Activated CD4-positive, CD25-positive, alpha-beta regulatory T cell (primary cell): ENCODE data around the gene ZIC4.
A peak's percentile ranks its signal among the peaks of the same experiment; 100 is the strongest.

Experiments used
- DNase-seq, 4 experiments: peaks; one replicate each; lab custom pipeline; 2025; lab: John Stamatoyannopoulos, UW

The ZIC4 gene

DNA sequence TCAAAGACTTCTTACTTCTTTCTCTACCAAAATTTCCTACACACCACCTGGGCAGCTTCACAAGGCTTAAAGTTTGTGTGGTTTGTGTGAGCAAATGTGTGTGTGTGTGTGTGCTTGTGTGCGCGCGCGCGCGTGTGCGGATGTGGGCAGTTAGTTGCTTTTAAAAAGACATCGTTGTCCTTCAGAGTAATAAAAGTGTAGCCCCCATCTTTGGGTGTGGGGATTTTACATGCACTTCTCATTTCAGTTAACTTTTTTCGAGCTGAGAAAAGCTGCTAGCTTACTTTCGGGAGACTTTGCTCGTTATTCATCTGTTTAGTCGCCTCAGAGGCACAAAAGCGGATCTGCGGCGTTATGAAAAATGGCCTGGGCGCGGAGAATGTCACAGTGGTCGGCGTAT is 36.0 kb downstream of the ZIC4 start:
- no peak for DNase-seq

- DNase-seq, result no peak
Measured at GRCh38 chr3:147369661-147370123, 36.7 kb downstream of the ZIC4 start.

GRCh38 chr3:147369231-147369630 is 37.1 kb downstream of the ZIC4 start:
- DNase-seq, result no peak

DNA sequence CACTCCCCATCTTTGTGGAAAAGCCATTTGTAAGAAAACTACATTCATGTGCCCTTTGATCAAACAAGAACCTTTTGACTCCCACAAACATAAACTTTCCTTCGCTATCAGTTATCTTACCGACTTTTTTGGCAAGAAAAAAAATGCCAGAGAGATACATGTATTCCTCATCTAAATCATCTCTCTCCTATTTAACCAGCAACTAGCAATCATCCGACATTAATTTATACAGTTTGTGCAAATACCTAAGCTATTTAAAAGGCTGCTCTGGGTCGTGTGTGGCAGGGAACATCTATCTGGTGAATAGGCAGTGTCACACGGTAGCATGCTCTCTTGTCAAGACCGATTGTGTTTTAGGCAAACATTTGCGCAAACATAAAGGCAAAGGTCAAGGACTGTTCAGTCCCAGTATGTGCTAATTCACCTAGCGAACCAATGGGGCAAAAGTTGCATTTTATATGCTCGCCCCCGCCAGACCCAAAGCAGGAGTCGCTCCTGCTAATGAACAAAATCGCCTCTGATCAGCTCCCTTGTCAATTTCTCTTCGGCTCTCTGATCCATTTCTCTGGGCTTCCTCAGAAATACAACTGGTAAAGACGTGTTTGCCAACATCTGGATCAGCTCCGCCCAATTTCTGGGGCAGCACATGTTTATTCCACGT is 37.7 kb downstream of the ZIC4 start:
- DNase-seq, result no peak

GRCh38 chr3:147368151-147368550 is 38.2 kb downstream of the ZIC4 start:
- no peak for DNase-seq

DNA sequence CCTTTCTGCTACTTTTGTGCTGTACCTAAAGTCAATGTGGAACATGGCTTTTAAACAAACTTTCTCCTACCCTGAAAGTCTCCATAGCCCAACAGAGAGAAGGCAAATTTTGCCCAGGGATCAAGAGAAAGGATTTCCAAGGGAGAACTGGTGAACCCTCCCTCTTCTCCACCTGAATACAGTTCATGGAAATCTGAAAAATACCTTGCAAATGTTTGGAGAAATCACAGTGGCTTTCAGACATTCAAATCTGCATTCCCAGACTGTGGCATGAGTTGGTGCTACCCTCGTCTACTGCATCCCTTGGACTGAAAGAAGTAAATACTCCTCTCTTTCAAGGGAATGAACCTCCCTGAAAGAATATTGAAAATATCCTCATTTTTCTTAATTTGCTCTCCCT is 38.7 kb downstream of the ZIC4 start:
- no peak for DNase-seq

- no peak for DNase-seq
Measured at GRCh38 chr3:147365196-147366115, 40.9 kb downstream of the ZIC4 start.

- no peak for DNase-seq
Measured at GRCh38 chr3:147364771-147365170, 41.6 kb downstream of the ZIC4 start.

DNA sequence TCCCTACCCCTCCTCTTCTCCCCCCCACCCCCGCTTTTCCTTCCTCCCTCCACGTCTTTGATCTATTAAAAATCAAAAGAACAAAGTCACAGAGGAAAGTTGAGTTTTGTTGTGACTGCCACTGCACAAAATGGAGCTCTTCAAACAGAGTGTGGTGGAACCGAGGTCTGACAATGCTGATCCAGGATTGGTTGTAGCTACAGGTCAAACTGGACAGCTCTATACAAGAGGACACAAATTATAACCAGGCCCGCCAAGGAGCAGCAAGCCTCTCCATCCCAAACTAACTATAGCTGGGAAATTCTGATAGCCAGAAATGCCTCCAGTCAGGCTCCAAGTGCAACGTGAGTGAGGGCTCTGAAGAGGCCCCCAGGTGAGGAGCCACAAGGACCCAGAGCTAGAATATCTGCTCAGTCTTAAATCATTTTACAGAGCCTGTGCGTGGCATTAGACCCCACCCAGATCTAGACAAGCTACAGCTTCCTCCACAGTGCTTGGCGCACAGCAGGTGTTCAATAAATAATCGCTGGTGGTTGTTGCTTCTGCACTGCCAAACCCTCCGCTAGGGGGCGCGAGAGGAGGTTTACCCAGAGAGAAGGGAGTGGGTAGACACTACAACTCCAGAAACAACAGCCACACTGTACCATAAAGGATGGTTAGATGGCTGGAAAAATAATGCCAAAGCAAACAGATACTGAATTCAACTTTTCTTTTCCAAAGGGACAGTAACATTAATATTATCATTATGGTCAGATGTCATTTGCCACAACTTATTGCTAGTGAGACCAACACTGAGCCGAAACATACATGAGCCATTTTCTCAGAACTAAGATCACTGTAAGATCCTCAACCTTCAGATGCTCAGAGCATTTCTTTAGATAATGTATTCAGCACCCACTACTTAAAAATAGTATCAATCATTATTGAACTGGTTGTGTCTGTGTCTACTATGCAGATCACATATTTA is 44.6 kb downstream of the ZIC4 start:
- peak in 1 of 4 experiments; percentile 3 for DNase-seq

GRCh38 chr3:147360646-147361453 is 45.5 kb downstream of the ZIC4 start:
- no peak for DNase-seq

GRCh38 chr3:147360051-147360439 is 46.3 kb downstream of the ZIC4 start:
- no peak for DNase-seq

DNA sequence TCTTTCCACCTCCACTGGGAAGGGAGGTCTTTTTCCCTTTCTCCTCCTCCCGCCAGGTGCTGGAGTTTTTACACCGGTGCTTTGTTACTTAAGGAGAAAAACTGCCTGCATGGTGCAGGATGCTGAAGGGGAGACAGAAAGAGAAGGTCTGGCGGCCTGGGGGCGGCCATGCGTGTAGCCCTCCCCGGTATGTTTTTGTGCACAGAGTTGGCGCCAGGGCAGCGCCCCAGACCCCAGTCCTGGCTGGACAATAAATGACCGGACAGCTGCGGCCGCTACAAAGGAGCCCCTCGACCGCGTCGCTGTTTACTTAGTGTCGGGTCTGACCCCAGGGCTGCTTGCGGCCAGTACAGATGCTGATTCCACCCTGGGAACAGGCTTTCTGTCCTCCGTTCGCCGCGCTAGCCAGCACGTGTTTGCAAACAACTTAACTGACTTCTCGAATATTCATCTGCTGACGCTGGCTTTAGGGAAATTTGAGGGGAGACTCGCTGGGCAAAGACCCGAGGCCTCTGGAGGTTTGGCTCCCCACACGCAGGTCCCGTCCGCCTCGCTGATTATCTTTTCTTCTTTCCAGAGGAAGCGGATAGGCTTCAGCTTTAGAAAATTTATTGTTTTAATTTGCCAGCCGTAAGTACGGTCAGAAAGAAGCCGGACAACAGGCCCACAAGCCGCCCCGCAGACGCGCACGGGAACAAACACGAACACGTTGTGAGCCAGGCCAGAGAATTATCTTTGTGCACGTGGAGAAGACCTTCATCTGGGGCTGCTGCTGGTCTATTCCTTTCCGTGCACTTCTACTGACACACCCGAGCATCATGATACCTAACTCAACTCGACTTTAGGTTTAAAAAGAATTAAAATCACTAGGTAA is 46.9 kb downstream of the ZIC4 start:
- no peak for DNase-seq

DNA sequence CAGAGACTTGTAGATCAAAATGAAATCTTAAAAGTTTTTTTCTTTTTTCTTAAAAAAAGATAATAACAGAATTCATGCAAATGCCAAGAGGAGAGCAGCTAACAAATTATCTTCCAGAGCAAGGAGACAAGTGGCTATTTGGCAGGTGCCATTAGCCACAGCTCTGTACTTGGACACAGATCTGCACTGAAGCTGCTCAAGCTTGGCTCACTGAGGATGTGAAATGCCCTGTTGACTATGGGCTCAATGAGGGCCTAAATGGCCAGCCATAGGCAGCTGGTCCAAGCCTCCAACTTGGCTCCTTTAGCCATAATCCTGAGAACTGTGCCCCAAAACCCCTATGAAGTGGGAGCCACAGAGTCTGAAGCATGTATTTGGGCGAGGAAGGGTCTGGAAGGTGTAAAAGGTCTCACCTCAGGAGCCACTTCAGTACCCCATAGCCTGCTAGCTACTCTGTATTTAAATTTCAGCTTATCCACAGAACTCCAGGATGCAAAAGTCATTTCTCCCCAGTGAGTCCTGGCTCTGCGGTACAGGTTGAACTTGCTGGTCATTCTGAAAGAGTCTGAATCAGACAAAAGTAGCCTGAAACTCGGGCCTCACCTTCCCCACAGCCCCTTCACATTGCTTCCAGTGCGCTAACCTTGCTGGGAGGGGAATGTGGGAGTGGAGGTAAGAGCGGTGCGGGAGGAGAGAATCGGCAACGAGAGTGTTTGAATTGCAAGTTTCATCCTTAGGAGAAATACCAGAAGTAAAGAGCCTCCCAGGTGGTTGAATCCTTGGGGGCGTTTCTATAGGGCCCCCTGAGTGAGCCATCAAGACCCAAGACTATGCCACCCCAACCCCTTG is 48.0 kb downstream of the ZIC4 start:
- no peak for DNase-seq

DNA sequence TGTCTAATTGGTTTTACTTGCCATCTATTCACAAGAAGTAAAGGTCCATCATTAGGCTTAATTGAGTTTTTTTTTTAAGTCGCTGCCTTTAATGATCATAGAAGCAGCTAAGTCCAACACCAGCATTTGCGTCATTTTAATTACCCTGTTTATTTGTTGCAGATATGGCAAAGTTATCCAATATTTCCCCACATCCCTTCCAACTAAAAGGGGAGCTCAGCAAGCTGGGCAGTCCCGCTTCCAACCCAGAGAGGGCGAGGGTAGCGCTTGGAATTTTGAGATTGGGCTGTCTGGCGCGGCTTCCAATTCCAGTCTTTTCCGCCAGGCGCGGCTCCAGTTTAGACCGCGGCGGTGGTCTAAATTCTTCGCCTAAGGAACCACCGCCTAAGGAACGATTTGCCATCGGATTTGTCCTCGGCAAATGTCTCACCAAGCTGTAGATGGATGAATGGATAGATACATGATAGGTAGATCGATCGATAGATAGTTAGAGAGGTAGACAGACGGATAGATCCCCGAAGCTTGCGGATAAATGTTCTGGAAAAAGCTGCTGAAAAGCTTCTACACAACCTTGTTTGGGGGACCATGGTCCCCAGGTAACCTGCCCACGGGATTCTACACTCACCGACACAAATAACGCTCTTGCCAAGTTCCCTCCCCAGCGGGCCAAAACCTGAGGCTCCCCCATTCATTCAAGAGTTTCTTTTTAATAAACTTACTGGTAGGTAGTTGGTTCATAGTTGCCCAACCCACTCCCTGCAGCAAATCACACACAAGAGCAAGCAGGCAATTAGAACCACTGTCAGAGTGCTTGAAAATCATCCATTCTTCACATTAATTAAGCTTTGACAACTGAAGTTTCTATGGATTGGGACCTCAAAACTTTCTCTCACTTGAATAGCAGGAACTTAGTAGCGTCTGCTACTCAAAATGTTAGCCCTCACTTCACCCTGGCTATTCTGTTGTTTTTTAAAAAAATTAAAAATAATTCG is 49.1 kb downstream of the ZIC4 start:
- no peak for DNase-seq

- no peak for DNase-seq
Measured at GRCh38 chr3:147356145-147356908, 50.0 kb downstream of the ZIC4 start.

DNA sequence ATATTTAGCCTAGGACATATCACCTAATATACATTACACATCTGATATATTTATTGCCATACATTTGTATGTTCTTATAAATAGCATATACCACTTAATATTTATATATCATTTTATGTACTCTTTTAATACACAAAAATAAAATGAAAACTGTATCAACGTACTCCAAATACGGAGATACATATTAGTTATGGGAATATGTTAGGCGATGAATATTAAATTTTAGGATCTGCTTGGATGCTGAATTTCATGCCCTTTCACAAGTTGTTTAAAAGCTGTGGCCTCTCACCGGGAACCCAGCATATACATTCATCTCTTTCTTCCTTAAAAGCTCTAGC is 50.6 kb downstream of the ZIC4 start:
- DNase-seq, result no peak

DNA sequence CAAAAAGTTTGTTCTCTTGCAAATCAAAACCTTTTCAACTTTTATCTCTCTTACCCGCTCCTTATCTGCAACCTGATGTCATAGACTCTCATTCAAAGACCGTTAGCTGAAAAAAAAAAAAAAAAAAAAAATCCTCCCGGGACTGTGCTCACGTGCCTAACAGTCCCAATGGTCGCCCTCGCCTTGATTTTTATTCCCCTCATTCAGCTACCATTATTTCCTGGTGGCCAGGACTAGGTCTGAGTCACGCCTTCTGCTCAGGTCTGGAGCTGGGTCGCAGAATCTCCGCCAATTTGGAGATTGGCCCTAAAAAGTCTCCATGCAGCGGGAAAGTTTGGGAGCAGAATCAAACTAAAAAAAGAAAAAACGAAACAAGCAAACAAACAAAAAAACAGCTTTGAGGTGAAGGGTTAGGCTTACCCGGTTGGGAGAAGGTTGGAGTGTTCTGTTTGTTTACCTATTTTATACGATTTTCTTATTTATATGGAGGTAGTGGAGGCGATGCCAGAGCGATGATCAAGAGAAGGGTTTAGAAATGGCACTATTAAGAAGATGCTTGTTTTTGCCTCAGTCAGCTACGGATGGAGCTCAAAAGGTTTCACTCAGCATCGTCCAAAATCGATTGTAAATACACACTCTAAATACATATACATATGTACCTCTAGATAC is 51.1 kb downstream of the ZIC4 start:
- no peak for DNase-seq
